HepG2 (cell line): Measurements from ENCODE around the gene CCNL1. TPM values are rescaled to one million over a fixed set of nuclear protein-coding genes. Genes with fewer than 3 reads are reported as not detected.

Source experiments
- FOXP1 ChIP-seq, 2 experiments: fragments of 450-650 bp in 1 of 2; IDR thresholded peaks; 2 replicates each; pipeline ENCODE4 v1.6.1; 2017 to 2018; ENCODE audit warnings: antibody characterized with exemption in 1 of 2
- PHF20 ChIP-seq: sonication (generic); formaldehyde crosslinking; IDR thresholded peaks from 2 replicates; pipeline ENCODE4 v1.5.0; 2020; ENCODE audit warnings: mild to moderate bottlenecking, missing genetic modification reagents
- POLR2G ChIP-seq: fragments of 200-400 bp; formaldehyde crosslinking; IDR thresholded peaks from 2 replicates; pipeline ENCODE4 v1.6.1; 2018; ENCODE audit warnings: mild to moderate bottlenecking, low read depth, low read length, moderate library complexity
- RCOR2 ChIP-seq: IDR thresholded peaks from 2 replicates; pipeline ENCODE4 v1.6.1; 2016; ENCODE audit warnings: missing biosample characterization, missing genetic modification reagents
- SP1 ChIP-seq, 2 experiments: fragments of 450-650 bp in 1 of 2; sonication (generic) in 1 of 2; formaldehyde crosslinking in 1 of 2; IDR thresholded peaks; 2 replicates each; pipeline versions ENCODE4 v1.4.0 to v1.6.1; 2016 to 2020; ENCODE audit warnings: missing genetic modification reagents in 1 of 2
- ZNF430 ChIP-seq: sonication (generic); formaldehyde crosslinking; IDR thresholded peaks from 2 replicates; pipeline ENCODE4 v1.9.0; 2021; ENCODE audit warnings: mild to moderate bottlenecking, missing genetic modification reagents
- polyA plus RNA-seq, 8 experiments: library from polyadenylated mRNA; depleted of rRNA in 3 of 8; stranded (reverse) in 7 of 8; unstranded in 1 of 8; fragments of >200 nt; fragmentation: Illumina TruSeq in 4 of 8; extraction: Trizol in 4 of 8; gene quantifications; 2 replicates each; pipeline versions ENCODE4 v1.2.1 to v1.2.3, GENCODE V29; 2011 to 2016; ENCODE audit warnings: low read depth in 4 of 8, missing spikeins in 1 of 8, mixed read lengths in 1 of 8; ENCODE audit not compliant: insufficient read depth in 1 of 8
- total RNA-seq, 5 experiments: library from RNA; depleted of rRNA; stranded (reverse); fragments of >200 nt; fragmentation: Illumina TruSeq; extraction: Trizol; gene quantifications; 2 replicates each; pipeline ENCODE4 v1.2.3, GENCODE V29; 2016; ENCODE audit warnings: low read depth in 1 of 5
- TF ChIP-seq, protein P1 (sequence below): sonication (generic); formaldehyde crosslinking; IDR thresholded peaks from 2 replicates; pipeline ENCODE4 v1.4.0; 2020; ENCODE audit warnings: mild to moderate bottlenecking, missing genetic modification reagents
- TF ChIP-seq, protein P2 (sequence below): sonication (generic); formaldehyde crosslinking; IDR thresholded peaks from 2 replicates; pipeline ENCODE4 v1.4.0; 2020; ENCODE audit warnings: missing genetic modification reagents, borderline replicate concordance
- TF ChIP-seq, protein P3 (sequence below): sonication (generic); formaldehyde crosslinking; IDR thresholded peaks from 2 replicates; pipeline ENCODE4 v1.4.0; 2020; ENCODE audit warnings: low read depth, mild to moderate bottlenecking, missing genetic modification reagents
- TF ChIP-seq, protein P4 (sequence below): IDR thresholded peaks from 2 replicates; pipeline ENCODE4 v1.6.1; 2012; ENCODE audit warnings: low read length, improper control_type of control experiment

The CCNL1 gene
- total and polyA plus RNA-seq, 2 of the 13 experiments (the other 11 are each of a cell fraction or from before 2014, with no cell fraction given) = 151 to 303 TPM

DNA sequence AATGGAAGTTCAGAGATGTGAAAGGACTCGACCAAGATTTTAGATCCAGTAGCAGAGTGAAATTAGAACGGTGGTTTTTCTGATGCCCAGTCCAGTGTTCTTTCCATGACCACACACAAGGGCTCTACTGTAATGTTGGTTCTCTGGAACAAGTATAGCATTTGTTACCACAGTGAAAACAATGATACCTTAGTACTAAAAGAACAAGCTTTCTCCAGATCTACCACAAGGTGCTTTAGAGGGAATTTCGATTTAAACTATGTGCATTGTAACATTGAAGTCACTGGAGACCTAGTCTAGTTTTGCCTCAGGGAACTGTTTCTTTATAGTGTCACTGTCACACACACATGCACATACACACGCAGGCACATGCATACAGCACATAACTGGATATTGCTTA is 12.8 kb upstream of the CCNL1 start (continued):
- TF ChIP-seq SP1 (IDR thresholded peaks at IDR 0.05) (no peak), SP1 (CRISPR knock-in tag; IDR thresholded peaks at IDR 0.05) (no peak), PHF20 (no peak), POLR2G (no peak), FOXP1 (IDR thresholded peaks at IDR 0.05) (no peak), FOXP1 (CRISPR knock-in tag; IDR thresholded peaks at IDR 0.05) (no peak), ZNF430 (CRISPR knock-in tag) (no peak), RCOR2 (CRISPR knock-in tag) (no peak)
- TF ChIP-seq, protein P1, sequence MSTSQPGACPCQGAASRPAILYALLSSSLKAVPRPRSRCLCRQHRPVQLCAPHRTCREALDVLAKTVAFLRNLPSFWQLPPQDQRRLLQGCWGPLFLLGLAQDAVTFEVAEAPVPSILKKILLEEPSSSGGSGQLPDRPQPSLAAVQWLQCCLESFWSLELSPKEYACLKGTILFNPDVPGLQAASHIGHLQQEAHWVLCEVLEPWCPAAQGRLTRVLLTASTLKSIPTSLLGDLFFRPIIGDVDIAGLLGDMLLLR = no peak
- TF ChIP-seq, protein P2, sequence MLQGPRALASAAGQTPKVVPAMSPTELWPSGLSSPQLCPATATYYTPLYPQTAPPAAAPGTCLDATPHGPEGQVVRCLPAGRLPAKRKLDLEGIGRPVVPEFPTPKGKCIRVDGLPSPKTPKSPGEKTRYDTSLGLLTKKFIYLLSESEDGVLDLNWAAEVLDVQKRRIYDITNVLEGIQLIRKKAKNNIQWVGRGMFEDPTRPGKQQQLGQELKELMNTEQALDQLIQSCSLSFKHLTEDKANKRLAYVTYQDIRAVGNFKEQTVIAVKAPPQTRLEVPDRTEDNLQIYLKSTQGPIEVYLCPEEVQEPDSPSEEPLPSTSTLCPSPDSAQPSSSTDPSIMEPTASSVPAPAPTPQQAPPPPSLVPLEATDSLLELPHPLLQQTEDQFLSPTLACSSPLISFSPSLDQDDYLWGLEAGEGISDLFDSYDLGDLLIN (CRISPR knock-in tag) = no peak
- TF ChIP-seq, protein P3, sequence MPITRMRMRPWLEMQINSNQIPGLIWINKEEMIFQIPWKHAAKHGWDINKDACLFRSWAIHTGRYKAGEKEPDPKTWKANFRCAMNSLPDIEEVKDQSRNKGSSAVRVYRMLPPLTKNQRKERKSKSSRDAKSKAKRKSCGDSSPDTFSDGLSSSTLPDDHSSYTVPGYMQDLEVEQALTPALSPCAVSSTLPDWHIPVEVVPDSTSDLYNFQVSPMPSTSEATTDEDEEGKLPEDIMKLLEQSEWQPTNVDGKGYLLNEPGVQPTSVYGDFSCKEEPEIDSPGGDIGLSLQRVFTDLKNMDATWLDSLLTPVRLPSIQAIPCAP (CRISPR knock-in tag) = no peak
- TF ChIP-seq, protein P4, sequence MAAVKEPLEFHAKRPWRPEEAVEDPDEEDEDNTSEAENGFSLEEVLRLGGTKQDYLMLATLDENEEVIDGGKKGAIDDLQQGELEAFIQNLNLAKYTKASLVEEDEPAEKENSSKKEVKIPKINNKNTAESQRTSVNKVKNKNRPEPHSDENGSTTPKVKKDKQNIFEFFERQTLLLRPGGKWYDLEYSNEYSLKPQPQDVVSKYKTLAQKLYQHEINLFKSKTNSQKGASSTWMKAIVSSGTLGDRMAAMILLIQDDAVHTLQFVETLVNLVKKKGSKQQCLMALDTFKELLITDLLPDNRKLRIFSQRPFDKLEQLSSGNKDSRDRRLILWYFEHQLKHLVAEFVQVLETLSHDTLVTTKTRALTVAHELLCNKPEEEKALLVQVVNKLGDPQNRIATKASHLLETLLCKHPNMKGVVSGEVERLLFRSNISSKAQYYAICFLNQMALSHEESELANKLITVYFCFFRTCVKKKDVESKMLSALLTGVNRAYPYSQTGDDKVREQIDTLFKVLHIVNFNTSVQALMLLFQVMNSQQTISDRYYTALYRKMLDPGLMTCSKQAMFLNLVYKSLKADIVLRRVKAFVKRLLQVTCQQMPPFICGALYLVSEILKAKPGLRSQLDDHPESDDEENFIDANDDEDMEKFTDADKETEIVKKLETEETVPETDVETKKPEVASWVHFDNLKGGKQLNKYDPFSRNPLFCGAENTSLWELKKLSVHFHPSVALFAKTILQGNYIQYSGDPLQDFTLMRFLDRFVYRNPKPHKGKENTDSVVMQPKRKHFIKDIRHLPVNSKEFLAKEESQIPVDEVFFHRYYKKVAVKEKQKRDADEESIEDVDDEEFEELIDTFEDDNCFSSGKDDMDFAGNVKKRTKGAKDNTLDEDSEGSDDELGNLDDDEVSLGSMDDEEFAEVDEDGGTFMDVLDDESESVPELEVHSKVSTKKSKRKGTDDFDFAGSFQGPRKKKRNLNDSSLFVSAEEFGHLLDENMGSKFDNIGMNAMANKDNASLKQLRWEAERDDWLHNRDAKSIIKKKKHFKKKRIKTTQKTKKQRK = no peak
